Activated CD4-positive, alpha-beta T cell treated with anti-CD3 and anti-CD28 coated beads, Interleukin-2, Interleukin-6, amounts not matched to agents 100 ng/mL and 50 ng/mL, durations not matched to agents 16 hours and 8 hours (primary cell): Measurements from ENCODE around the gene NBEA.
"Not testable (repeated sequence)": the region's sequence is repeated elsewhere in the genome, so short reads cannot be mapped to it uniquely, and the experiment has no call there.

Experiments used
- DNase-seq: peaks from one replicate; pipeline ENCODE4 v3.0.0-alpha.2; 2020

NBEA gene

DNA sequence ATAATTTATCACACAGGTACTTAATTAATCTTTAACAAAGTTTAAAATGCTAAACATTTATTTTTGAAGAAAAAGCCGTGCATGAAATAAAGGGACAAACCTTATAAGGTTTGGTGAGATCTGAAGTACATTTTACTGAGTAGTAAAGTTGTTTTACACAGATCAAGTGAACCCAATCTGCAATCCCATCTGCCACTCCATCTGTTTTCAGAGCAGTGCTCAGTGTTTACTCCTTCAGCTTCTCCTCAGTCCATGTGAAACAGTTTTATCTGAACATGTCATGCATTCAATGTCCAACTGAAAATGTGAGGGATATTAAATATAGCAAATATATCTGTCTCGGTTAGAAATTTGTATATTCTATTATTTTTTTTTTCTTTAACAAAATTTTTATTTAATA, 367.6 kb downstream of the NBEA start:
- no peak for DNase-seq

DNA sequence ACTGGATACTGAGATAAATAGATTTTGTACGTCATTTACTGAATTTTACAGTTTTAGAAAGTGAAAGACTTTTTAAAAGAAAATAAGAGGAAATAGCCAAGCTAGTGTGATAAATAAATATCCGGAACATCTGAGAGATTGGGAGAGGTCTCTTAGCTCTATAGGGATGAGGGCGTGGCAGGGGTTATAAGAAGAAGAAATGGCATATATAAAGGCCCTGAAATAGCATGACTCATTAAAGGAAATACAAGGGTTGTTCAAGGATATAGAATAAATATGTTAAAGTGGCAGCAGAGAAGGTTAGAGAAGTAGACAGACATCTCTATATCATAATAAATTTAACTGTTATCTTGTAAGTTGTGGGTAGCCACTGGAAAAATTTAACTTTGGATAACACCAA, 390.1 kb downstream of the NBEA start:
- DNase-seq = no peak

DNA sequence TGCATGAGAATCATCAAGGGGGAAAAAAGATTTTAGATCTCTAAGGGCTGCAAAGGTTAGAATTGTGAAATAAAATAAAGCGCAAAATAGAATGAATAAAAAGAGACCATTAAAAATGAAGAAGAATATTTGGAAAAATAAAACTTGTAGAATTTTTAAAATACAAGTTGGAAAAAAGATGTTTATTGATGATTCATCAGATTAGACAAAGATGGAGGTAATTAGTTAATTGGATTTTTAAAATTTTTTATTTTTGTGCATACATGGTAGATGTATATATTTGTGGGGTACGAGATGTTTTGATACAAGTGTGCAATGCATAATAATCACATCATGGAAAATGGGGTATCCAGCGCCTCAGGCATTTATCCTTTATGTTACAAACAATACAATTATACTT, 391.1 kb downstream of the NBEA start:
- no peak for DNase-seq

DNA sequence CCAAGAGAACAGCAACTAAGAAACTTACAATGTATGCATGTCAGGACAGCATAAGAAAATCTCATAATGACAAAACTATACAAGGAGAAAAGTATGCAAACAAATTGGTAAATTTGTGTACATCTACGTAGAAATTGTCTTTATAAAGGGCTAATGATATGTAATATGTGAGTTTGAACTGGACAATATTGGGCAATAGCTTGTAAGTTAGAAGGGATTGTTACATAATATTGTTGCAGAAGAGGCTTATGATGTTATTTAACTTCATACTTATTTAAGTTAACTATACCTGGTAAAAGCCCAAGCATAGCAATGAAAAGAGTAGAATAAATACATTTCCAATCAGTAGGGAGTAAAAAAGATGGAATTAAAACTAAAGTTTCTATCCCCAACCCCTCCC, 400.4 kb downstream of the NBEA start:
- no peak for DNase-seq

DNA sequence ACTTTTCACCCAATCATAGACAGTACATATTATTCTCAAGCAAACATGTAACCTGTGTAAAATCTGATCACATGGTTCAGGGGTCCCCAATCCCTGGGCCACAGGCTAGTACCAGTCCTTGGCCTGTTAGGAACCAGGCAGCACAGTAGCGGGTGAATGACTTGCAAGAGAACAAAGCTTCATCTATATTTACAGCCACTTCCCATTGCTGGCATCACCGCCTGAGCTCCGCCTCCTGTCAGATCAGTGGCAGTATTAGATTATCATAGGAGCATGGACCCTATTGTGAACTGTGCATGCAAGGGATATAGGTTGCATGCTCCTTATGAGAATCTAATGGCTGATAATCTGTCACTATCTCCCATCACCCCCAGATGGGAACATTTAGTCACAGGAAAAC, 401.3 kb downstream of the NBEA start:
- no peak for DNase-seq

DNA sequence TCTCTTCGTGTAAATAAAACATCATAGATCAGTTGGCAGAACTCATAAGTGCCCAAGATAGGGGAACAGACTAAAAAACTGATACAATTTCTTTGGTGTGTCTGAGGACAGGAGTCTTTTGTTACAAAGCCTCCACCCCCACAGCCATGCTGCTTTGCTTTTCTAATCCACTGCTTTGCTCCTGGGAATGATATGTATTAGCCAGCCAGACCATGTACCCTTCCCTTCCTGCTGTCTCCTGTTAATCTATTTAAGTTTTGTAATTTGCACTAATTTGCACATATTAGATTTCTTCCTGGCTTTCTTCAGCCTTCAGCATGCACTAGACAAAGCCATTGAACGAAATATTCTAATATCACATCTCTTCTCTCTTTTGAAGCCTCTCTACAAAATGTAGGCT, 403.9 kb downstream of the NBEA start:
- DNase-seq = no peak

DNA sequence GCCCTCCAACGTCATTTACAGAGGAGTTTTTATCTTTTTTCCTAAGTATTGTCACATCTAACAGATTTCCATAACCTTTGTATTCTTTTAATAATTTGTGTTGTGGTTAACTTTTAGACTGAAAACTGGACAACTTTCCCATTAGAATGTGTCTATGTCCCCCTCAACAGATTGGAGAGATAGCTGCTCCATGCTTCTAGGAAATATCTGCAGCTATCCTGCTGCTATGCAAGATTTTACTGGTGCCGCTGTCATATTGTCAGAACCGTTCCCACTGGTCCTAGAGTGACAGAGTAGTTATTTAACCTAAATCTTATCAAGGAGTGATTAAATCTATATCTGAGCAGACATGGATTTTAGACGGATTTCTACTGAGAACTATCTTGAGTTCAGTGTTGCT, 404.4 kb downstream of the NBEA start:
- DNase-seq = no peak

DNA sequence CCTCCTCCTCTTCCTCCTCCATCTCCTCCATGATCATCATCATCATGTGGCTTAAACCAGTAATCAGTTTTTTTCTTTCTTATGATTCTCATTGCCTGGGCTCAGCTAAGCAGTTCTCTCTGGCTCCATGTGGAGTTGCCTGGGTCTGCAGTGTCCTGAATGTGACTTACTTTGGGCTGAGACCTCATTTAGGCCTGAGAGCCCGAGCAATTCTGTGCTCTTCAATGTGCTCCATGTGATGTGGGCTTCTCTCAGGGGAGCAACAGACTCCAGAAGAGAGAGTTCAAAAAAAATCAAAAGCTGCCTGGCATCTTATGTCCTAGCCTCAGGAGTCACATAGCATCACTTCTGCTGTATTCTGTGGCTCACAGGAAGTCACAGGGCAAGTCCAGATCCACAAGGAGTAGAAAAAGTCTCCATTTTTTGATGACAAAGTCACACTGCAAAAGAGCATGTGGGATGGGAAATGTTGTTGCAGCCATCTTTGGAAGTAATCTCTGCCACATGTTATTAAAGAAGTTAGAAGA, 405.7 kb downstream of the NBEA start:
- DNase-seq = no peak

DNA sequence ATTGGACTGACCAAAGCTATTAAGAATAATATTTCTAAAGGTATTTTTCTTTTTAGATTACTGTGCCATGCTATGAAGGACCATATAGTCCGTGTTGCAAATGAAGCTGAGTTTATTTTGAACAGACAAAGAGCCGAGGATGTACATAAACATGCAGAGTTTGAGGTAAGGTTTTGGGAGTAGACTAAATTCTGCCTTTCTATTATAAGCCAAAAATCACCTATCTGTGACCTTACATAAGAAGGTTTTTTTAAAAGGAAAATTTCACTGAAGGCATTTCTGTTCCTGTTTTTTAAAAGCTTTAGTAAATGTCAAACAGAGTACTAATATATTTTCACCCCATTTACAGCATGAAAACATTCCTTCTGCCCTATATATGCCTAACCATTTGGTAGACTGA, 407.0 kb downstream of the NBEA start:
- DNase-seq = no peak

DNA sequence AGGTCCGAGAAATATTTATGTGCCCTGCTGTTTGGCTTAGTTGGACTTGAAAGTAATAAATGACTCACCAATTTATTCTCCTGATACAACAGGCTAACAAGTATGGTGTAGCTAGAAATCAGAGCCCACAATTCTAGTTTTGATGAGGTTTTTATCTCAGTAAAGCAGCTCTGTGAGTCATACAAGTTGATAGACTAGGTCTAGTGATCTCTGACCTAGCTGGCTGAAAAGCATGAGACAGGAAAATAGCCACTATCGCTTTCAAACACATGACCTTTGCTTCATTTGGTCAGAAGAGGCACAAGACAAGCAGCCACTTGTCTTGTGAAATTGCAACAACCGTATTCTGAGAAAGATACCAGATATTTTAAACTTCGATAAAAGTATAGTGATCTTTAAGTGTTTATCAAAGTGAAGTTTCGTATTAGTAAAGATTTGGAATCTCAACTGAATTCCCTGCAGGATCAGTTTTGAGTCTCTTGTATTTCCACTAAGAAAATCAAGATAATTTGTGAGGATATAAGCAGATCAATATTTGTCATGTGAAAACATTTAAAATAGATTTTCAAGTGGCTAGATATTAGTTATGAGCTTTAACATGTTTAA, 407.7 kb downstream of the NBEA start:
- no peak for DNase-seq

DNA sequence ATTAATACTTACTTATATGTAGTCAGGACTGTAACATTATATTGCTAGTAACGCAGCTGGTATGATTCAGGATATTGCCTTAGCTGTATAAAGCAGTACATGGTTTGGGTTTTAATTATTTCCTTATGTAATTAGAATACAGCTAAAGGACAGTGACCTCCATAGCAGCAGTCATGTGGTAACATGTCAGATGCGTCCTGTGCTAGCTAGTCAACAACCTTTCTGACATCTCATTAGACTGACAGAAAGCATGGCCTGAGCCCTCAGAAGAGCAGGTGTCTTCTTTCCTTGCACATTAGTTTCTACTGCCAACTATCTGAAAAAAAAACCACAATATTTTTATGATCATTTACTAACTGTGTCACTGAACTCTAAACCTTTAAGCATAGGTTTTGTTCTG, 412.2 kb downstream of the NBEA start:
- no peak for DNase-seq

DNA sequence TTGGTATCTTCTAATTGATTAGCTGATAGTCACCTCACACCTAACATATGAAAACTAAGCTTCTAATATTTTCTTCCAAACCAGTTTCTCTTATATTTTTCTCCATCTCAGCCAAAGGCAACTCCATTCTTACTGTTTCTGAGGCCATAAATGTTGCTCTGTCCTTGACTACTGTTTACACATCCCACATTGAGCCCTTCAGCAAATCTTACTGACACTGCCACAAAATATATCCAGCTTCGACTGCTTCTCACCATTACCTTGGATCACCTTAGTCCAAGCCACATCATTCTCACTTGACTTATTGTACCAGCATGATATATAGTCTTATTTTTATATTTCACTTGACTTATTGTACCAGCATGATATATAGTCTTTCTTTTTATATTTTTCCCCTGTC, 412.8 kb downstream of the NBEA start:
- no peak for DNase-seq

DNA sequence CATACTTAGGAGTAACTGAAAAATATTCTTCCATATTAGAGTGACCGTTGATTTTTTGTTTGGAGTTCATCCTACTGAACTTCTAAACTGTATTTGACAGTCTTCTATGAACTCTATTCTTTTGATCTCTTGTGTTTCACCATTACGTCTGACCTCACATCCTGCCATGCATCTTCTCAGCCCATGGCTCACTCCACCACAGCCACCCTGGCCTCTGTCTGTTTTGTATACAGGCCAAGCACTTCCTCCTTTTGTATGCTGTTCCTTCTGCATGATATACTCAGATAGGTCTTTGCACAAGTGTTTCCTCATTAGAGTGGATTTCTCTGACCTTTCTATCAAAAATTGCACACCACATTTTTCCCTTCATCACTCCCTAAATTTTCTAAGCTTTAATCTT, 414.5 kb downstream of the NBEA start:
- DNase-seq = no peak

DNA sequence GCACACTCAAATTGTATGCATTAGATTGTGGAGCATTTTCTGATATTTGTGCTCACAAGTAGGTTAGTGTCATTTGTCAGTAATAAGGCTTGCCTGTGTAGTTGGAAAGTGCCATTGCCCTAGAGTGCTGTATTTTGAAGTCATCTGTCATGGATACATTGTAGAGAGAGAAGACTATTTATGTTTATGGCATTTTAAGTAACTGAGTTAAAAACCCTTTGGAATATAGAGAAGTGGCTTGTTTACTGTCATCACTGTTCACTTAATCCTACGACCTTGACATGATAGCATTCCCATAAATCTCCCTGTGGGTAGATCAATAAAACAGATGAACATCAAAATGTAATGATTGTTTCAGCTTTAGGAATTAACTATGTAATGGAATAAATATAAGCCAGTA, 423.8 kb downstream of the NBEA start:
- DNase-seq = no peak

DNA sequence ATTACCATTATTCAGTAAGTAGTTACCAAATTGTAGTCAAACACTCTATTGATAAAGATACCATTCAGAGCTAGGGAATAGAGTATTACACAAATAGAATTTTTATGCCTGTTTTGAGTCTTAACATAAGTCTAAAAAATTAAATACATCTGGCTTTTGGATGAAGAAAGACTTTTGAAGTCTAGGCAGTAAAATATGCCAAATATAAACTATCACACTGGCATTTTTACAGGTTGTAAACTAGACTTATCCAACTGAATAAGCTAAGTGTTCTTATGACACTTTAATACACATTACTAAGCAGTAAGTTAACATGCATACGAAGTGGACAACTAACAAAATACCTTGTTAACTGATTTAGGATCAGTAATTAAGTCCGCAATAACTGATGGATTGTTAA, 425.5 kb downstream of the NBEA start:
- no peak for DNase-seq

DNA sequence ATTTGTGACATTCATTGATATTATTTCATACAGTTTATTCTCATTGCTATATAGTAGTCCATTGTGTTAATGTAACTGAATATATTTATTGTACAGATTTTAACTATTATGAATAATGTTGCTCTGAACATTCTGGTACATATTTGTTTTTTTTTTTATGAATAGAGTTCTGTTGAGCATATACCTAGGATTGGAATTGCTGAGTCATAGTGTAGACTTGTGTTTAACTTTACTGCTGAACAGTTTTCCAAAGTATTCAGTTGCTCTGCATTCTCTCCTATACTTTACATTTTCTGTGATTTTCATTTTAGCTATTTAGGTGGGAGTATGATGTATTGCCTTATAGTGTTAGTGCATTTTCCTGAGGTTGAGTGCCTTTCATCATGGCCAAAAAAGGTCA, 436.9 kb downstream of the NBEA start:
- DNase-seq = no peak

DNA sequence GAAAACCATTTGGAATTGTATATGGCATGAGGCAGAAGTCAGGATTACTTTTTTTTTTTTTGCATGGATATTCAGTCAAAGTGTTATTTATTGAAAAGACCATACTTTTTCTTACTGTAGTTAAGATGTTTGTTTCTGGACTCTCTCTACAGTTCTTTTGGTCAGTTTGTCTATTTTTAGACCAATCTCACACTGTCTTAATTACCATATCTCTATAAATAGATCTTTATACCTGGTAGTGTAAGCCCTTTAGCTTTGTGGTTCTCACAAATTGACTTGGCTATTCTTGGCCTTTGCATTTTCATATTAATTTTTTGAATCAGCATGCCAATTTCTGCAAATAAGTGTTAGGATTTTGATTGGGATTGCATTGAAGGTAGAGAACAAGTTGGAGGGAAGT, 437.6 kb downstream of the NBEA start:
- DNase-seq = no peak

DNA sequence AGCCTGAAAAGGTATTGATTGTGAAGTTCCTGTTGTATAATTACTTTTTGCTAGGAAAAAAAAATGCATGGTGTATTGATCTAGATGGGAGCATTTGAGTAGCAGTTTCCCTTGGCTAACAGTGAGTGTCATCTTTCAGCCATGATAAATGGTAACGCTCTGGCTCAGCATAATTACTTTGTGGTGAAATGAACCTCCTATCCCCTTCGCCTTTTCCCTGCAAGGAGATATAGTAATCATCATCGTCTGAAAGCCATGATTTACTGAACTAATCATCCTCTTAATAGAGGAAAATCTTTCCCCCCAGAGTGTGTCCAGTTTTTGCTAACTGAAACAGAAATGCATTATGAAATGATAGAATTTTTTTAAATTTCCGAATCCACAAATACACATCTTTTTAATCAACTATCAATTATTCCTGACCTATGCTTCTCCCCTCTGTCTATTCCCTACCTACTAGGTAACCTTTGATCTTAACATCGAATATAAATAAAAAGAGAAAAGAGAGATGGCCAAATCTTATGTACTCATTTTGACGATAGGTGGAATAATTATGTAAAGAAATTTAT, 445.7 kb downstream of the NBEA start:
- no peak for DNase-seq

DNA sequence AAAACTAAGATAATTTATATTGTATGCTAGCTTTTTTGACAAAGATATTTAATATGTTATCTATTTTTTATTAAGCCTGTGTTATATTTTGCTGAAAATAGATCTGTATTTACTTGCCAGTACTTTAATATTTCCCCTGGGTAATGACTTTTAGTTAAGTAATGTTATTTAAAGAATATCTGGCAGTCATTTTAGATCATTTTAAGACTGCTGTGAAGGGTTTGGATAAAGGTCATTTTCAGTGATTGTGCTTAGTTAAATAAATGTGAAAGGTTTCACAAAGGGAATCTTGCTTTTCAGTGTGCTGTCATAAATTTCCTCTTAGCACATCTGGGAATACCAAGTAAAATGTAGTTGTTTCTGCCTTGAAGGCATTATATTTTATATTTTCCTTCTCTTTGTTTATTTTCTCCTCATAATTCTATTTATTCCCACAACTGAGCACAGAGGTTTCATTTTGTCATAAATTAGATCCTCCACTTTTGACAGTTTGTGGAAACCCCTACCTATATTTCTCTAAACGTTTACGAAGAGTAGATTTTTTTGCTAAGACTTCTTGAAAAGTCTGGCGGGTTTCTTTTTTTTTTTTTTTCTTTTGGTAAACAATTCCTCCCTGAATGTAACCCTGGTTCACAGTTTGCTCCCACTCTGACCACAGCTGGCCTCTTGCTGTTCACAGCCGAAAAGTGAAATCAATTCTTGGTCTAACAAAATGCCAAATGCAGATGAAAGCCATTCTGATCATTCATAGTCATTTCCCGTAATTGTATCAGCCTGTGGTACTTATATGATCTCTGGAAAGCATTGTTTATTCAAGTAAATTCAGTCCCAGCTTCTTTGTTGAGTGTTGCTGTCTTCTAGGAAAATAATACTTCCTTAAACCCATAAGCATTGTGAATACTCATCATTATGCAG, 446.6 kb downstream of the NBEA start:
- DNase-seq = no peak

DNA sequence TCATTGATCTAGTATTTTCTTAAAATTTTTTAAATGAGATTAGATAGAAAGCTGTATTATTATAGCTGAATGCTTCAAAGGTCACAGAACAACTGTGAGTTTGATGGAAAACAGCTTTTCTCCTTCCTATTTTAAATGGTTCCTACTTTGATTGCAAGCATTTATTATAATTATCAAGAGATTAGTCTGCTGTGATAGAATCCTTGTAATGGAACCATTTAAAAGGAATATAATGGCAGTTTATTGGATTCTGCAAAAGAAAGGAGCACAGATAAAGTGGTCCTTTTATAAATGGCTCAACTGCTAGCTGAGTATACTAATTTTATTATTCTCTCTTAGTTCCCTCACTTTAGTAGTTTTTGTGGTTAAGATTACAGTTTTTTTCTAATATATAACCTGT, 447.5 kb downstream of the NBEA start:
- DNase-seq = no peak

DNA sequence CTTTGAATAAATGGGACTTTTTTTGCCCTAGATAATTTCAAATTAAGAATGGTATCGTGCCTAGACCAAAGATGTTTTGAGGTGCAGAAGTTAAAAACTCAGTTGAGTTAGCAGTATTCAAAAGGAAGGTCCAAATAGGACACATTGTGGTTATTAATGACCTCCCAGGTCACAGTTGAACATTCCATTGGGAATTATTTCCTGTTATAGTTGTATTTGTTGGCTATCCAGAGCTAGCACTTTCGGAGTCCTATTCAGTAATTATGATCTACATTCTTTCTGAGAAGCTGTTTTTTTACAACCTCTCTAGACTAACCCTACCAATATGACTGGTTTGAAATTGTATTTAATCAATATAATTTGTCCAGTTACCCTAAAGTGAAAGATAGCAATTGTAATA, 450.7 kb downstream of the NBEA start:
- DNase-seq = no peak

DNA sequence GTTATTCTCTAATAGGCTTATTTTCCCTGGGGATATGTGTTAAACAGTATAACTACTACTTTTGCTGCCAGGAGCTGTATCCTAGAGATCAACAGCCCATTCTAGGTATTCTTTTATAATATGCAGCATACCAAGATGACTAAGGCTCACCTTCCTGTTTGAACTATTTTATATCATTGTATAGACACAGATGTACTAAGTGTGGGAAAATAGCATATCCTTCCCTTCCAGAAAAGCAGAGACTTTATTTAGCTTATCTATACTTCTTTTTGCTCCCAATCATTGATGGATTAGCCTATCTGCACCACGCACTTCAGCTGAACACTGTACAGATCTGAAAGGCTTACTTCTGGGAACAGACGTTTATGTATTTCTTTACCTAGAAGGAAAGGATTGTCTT, 451.8 kb downstream of the NBEA start:
- no peak for DNase-seq

DNA sequence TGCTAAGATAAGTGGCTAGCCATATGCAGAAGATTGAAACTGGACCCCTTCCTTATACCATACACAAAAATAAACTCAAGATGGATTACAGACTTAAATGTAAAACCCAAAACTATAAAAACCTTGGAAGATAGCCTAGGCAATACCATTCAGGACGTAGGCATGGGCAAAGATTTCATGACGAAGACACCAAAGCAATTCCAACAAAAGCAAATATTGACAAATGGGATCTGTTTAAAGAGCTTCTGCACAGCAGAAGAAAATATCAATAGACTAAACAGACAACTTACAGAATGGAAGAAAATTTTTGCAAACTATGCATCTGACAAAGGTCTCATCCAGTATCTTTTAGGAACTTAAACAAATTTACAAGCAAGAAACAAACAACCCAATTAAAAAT, 466.2 kb downstream of the NBEA start:
- DNase-seq = not testable (repeated sequence)

DNA sequence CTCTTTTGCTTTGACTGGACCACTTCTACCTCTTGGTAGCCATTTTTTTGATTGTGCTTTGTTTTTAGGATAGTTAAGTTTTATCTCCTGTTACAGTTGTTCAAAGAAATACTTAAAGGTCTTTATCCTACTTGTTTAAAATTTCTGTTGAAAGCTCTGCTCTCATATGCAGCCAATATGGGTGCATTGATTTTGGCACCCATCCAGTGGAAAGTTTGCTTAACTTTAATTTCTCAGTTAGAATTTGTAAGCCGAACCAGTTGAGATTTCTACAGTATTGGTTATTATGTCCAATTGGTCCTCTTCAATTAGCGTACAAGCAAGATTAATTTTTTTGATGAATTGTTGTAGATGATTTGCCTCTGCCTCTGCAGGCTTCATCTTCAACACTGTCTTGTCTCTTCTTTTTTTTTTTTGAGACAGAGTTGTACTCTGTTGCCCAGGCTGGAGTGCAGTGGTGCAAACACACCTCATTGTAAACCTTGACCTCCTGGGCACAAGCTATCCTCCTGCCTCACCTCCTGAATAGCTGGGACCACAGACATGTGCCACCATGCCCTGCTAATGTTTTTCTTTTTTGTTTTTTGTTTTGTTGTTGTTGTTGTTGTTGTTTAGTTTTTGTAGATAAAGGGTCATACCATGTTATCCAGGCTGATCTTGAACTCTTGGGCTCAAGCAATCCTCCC, 469.1 kb downstream of the NBEA start:
- DNase-seq = no peak
